K562 (cell line): ENCODE measurements around the gene CD1D. TPM values are rescaled to one million over a fixed set of nuclear protein-coding genes. Genes with fewer than 3 reads are reported as not detected.
A peak's percentile ranks its signal among the peaks of the same experiment; 100 is the strongest.

Experiments
- ATAC-seq: fragments of 200-7000 bp; cut with Tn5 transposase; 3 replicates; pipeline ENCODE4 v1.9.1; 2020; ENCODE audit warnings: moderate library complexity
- BruUV-seq: library from RNA; stranded (reverse); fragments of 400-500 nt; replicated peaks from 2 replicates; lab custom pipeline; 2021; lab: Mats Ljungman, UMichigan
- CTCF ChIA-PET: fragments of 300-600 bp; formaldehyde crosslinking; extraction: SDS; loops from one replicate; lab custom pipeline; 2021; ENCODE audit warnings: low intra/inter-chr PET ratio; lab: Yijun Ruan, JAX
- POLR2A ChIA-PET: fragments of 300-600, 350-650 bp; sonication (Branson Sonifier 250); formaldehyde crosslinking; extraction: SDS; loops from one replicate; lab custom pipeline; 2021; ENCODE audit warnings: antibody characterized with exemption, inconsistent platforms; lab: Yijun Ruan, JAX
- DNase-seq, 4 experiments: peaks; one replicate each; pipeline versions ENCODE4 v3.0.0 to v3.0.0-alpha.2; 2011 to 2018; ENCODE audit warnings: low spot score in 3 of 4, mixed read lengths in 3 of 4; ENCODE audit errors: extremely low read depth in 1 of 4
- FAIRE-seq: peaks from 2 replicates; lab custom pipeline; 2011; peaks lifted over from hg19 to GRCh38; lab: Jason Lieb, UNC
- H2AFZ ChIP-seq: 2 replicates; pipeline ENCODE4 v1.6.0; 2011; ENCODE audit warnings: low read depth, low read length, control low read depth, inconsistent platforms
- H3K27ac ChIP-seq: fragments of 200-600 bp; 3 replicates; pipeline ENCODE4 v1.8.0; 2011; ENCODE audit warnings: low read depth, mild to moderate bottlenecking, control low read depth, inconsistent platforms, low read length, moderate library complexity, mixed read lengths; ENCODE audit errors: extremely low read depth
- H3K27me3 ChIP-seq, 2 experiments: fragments of 300-600 bp in 1 of 2; 2 replicates in 1 of 2; 3 replicates in 1 of 2; pipeline versions ENCODE4 v1.6.0 to v1.8.0; 2011; ENCODE audit warnings: inconsistent platforms in 2 of 2, low read length in 2 of 2, mild to moderate bottlenecking in 1 of 2, mixed read lengths in 1 of 2, moderate library complexity in 1 of 2; ENCODE audit not compliant: control insufficient read depth in 2 of 2, insufficient read depth in 2 of 2
- H3K36me3 ChIP-seq: fragments of 300-600 bp; 3 replicates; pipeline ENCODE4 v1.8.0; 2011; ENCODE audit warnings: mild to moderate bottlenecking, low read length, inconsistent platforms; ENCODE audit not compliant: control insufficient read depth, insufficient read depth
- H3K4me1 ChIP-seq, 2 experiments: fragments of 200-600 bp in 1 of 2; replicated peaks in 1 of 2; 2 replicates in 1 of 2; 3 replicates in 1 of 2; pipeline versions ENCODE4 v1.5.1 to v1.8.0; 2011; ENCODE audit warnings: inconsistent platforms in 2 of 2, low read length in 2 of 2, mild to moderate bottlenecking in 1 of 2, mixed read lengths in 1 of 2, moderate library complexity in 1 of 2; ENCODE audit not compliant: control insufficient read depth in 2 of 2, insufficient read depth in 2 of 2
- H3K4me2 ChIP-seq: 2 replicates; pipeline ENCODE4 v1.6.1; 2011; ENCODE audit warnings: low read length, control low read depth, inconsistent platforms, mixed read lengths; ENCODE audit not compliant: insufficient read depth
- H3K4me3 ChIP-seq: fragments of 200-600 bp; sonication (generic), shearing (Covaris generic); 2 replicates; pipeline ENCODE4 v1.5.1; 2016; ENCODE audit warnings: control low read depth, inconsistent platforms
- H3K79me2 ChIP-seq: fragments of 200-600 bp; 3 replicates; pipeline ENCODE4 v1.8.0; 2011; ENCODE audit warnings: low read length, inconsistent platforms; ENCODE audit not compliant: control insufficient read depth, insufficient read depth
- H3K9ac ChIP-seq, 2 experiments: 2 replicates each; pipeline versions ENCODE4 v1.6.0 to v1.6.1; 2011; ENCODE audit warnings: low read depth in 2 of 2, low read length in 2 of 2, control low read depth in 1 of 2, inconsistent platforms in 1 of 2, mild to moderate bottlenecking in 1 of 2, mixed read lengths in 1 of 2; ENCODE audit not compliant: insufficient read depth in 1 of 2
- H3K9me1 ChIP-seq: one replicate; pipeline ENCODE4 v1.6.0; 2011; ENCODE audit warnings: inconsistent platforms, mild to moderate bottlenecking, low read length, moderate library complexity; ENCODE audit not compliant: control insufficient read depth, insufficient read depth
- H3K9me3 ChIP-seq: replicated peaks from 2 replicates; pipeline ENCODE4 v1.5.1; 2011; ENCODE audit warnings: low read depth, low read length, inconsistent platforms; ENCODE audit not compliant: control insufficient read depth, insufficient read depth
- H4K20me1 ChIP-seq: replicated peaks from 2 replicates; pipeline ENCODE4 v1.6.1; 2011; ENCODE audit warnings: low read length, inconsistent platforms, mixed read lengths; ENCODE audit not compliant: control insufficient read depth, insufficient read depth
- BRCA1 ChIP-seq, 2 experiments: fragments of 450-650 bp in 1 of 2; sonication (generic) in 1 of 2; formaldehyde crosslinking in 1 of 2; IDR thresholded peaks; 2 replicates each; pipeline versions ENCODE4 v1.5.0 to v1.6.1; 2017 to 2020; ENCODE audit warnings: mild to moderate bottlenecking in 1 of 2, missing genetic modification reagents in 1 of 2
- CBFB ChIP-seq: sonication (generic); formaldehyde crosslinking; IDR thresholded peaks from 2 replicates; pipeline ENCODE4 v1.4.0; 2020; ENCODE audit warnings: mild to moderate bottlenecking, missing genetic modification reagents
- CREM ChIP-seq: IDR thresholded peaks from 2 replicates; pipeline ENCODE4 v1.6.1; 2014; ENCODE audit warnings: antibody characterized with exemption, low read depth
- DPF2 ChIP-seq: fragments of 450-650 bp; IDR thresholded peaks from 2 replicates; pipeline ENCODE4 v1.6.1; 2016
- EP300 ChIP-seq: IDR thresholded peaks from 2 replicates; pipeline ENCODE4 v1.6.1; 2012; ENCODE audit warnings: low read length, improper control_type of control experiment
- ESRRB ChIP-seq: fragments of 250-450 bp; sonication (Bioruptor Pico); IDR thresholded peaks from 2 replicates; pipeline ENCODE4 v1.5.0; 2020; ENCODE audit warnings: mild to moderate bottlenecking, moderate library complexity, borderline replicate concordance
- ETS2 ChIP-seq: IDR thresholded peaks from 2 replicates; pipeline ENCODE4 v1.6.1; 2016; ENCODE audit warnings: borderline replicate concordance, missing genetic modification characterization, mild to moderate bottlenecking, moderate library complexity, missing compliant biosample characterization; ENCODE audit not compliant: poor library complexity, severe bottlenecking
- HDAC2 ChIP-seq: fragments of 450-650 bp; IDR thresholded peaks from 2 replicates; pipeline ENCODE4 v1.6.1; 2016; ENCODE audit warnings: mild to moderate bottlenecking
- HMGN3 ChIP-seq: IDR thresholded peaks from 2 replicates; pipeline ENCODE4 v1.6.1; 2011; ENCODE audit warnings: borderline replicate concordance, low read depth, mild to moderate bottlenecking, mixed read lengths, low read length; ENCODE audit not compliant: insufficient read length; ENCODE audit errors: extremely low read depth
- KAT7 ChIP-seq: sonication (generic); formaldehyde crosslinking; IDR thresholded peaks from 2 replicates; pipeline ENCODE4 v1.8.0; 2022; ENCODE audit warnings: missing genetic modification reagents, mild to moderate bottlenecking, borderline replicate concordance
- MYNN ChIP-seq, 2 experiments: sonication (generic); formaldehyde crosslinking in 1 of 2; IDR thresholded peaks; 2 replicates each; pipeline versions ENCODE4 v1.5.0 to v1.6.1; 2016 to 2020; ENCODE audit warnings: antibody characterized with exemption in 1 of 2, missing genetic modification reagents in 1 of 2
- POLR3G ChIP-seq: IDR thresholded peaks from 2 replicates; pipeline ENCODE4 v1.6.1; 2011; ENCODE audit not compliant: insufficient read length, insufficient replicate concordance; ENCODE audit errors: extremely low read depth
- SRSF3 ChIP-seq: fragments of 200-400 bp; formaldehyde crosslinking; IDR thresholded peaks from 2 replicates; pipeline ENCODE4 v1.6.1; 2016; ENCODE audit warnings: mild to moderate bottlenecking, low read length, moderate library complexity; ENCODE audit not compliant: insufficient read depth
- TEAD4 ChIP-seq, 2 experiments: sonication (generic) in 1 of 2; formaldehyde crosslinking in 1 of 2; IDR thresholded peaks; 2 replicates each; pipeline versions ENCODE4 v1.6.1 to v1.8.0; 2012 to 2022; ENCODE audit warnings: borderline replicate concordance in 1 of 2, inconsistent platforms in 1 of 2, low read length in 1 of 2, mild to moderate bottlenecking in 1 of 2, missing genetic modification reagents in 1 of 2
- ZNF707 ChIP-seq: fragments of 250-450 bp; sonication (Bioruptor Pico); conservative IDR thresholded peaks from 2 replicates; pipeline ENCODE4 v1.8.0; 2022; ENCODE audit warnings: inconsistent platforms, mild to moderate bottlenecking, moderate library complexity
- WGBS: fragments of 100-300 bp; shearing (Covaris generic); methylation state at CpG from one replicate; pipeline ENCODE4 v1.1.6; 2016; ENCODE audit warnings: low coverage, mixed read lengths; ENCODE audit not compliant: insufficient coverage; ENCODE audit errors: missing lambda C conversion rate; 5-methylcytosine and 5-hydroxymethylcytosine counted together
- in situ Hi-C: fragments of 300-500 bp; cut with MboI; formaldehyde crosslinking; loops from 4 replicates; pipeline ENCODE4 v1.15.0; 2018; ENCODE audit warnings: inconsistent platforms, mixed read lengths
- intact Hi-C: fragments of 100-400 bp; cut with micrococcal nuclease; formaldehyde crosslinking; loops from 2 replicates; pipeline ENCODE4 v1.14.2; 2022
- polyA plus RNA-seq, 8 experiments: library from polyadenylated mRNA; depleted of rRNA in 4 of 8; stranded (reverse) in 5 of 8; unstranded in 3 of 8; fragments of >200 nt; fragmentation: Nextera tagmentation in 2 of 8; fragmentation: Illumina TruSeq in 1 of 8; extraction: Ambion mirVana in 2 of 8; extraction: Trizol in 1 of 8; gene quantifications; 2 replicates each; pipeline versions ENCODE4 v1.2.1 to v1.2.3, GENCODE V29; 2011 to 2014; ENCODE audit warnings: inconsistent platforms in 1 of 8, missing spikeins in 1 of 8
- total RNA-seq, 7 experiments: library from RNA; depleted of rRNA in 6 of 7; stranded (reverse); fragments of >200 nt in 6 of 7; fragmentation: Illumina TruSeq in 2 of 7; extraction: Trizol in 2 of 7; gene quantifications; 2 replicates each; pipeline versions ENCODE4 v1.2.1 to v1.2.3, GENCODE V29; 2011 to 2021; ENCODE audit warnings: low replicate concordance in 1 of 7
- TF ChIP-seq, protein P1 (sequence below): fragments of 250-450 bp; sonication (Bioruptor Pico); IDR thresholded peaks from 2 replicates; pipeline ENCODE4 v1.5.0; 2020; ENCODE audit warnings: mild to moderate bottlenecking
- TF ChIP-seq, protein P2 (sequence below): fragments of 250-450 bp; sonication (Bioruptor Pico); IDR thresholded peaks from 2 replicates; pipeline ENCODE4 v1.5.1; 2021; ENCODE audit warnings: mild to moderate bottlenecking
- TF ChIP-seq, protein P3 (sequence below): sonication (generic); formaldehyde crosslinking; IDR thresholded peaks from 2 replicates; pipeline ENCODE4 v1.8.0; 2022; ENCODE audit warnings: mild to moderate bottlenecking, missing genetic modification reagents, borderline replicate concordance

Gene CD1D
- total and polyA plus RNA-seq, 9 of the 15 experiments (the other 6 are each of a cell fraction or from before 2014, with no cell fraction given) = 0.03 TPM; not detected in 8

DNA sequence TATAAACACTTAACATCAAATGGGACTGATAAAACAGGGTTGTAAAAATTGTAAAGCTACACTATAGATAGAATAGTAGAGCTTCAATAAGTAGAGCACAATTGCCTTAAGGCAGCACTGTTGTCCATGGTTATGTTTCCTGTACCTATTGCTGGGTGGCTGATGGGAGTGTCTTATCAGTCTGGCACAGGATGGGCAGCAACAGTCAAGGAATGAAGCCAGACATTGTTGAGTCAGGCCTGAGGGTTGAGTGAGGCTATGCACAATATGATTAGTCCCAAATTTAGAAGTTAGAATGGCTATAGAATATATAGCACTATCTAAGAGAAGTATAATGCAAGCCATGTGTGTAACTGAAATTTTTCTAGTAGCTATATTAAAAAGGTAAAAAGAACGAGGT is 25.0 kb upstream of the CD1D start:
- FAIRE-seq (peak; percentile 40), ATAC-seq (peak; percentile 69), DNase-seq (peak in 2 of 4 experiments; percentile 31 to 42)
- WGBS = 6% methylated on average over 1 of the region's 1 CpG
- in situ Hi-C loops = no loop called here
- Histone ChIP-seq H3K9ac (no peak overlapping the region), H3K4me2 (no peak overlapping the region), H3K79me2 (no peaks in the 10 kb centered on the region), H3K9me3 (no peaks in the 10 kb centered on the region), H3K4me3 (no peak overlapping the region), H3K27ac (no peak overlapping the region), H3K9me1 (no peaks in the 10 kb centered on the region), H3K4me1 (peaks cover 0 to 2% of the 10 kb centered on the region in 2 experiments; a peak in 2 of 5 replicates), H4K20me1 (no peaks in the 10 kb centered on the region), H3K27me3 (no peaks in the 10 kb centered on the region), H3K36me3 (no peaks in the 10 kb centered on the region), H2AFZ (no peak overlapping the region)
- intact Hi-C loops = no loop called here
- POLR2A ChIA-PET = no interaction called here
- CTCF ChIA-PET = no interaction called here
- BruUV-seq = no TSS peak
- no peak for TF ChIP-seq KAT7
- TF ChIP-seq EP300 = peak; percentile 48; the same call in 1 of the 2 replicates
- TF ChIP-seq MYNN (IDR thresholded peaks at IDR 0.05) = no peak
- TF ChIP-seq MYNN (CRISPR knock-in tag; IDR thresholded peaks at IDR 0.05) = no peak
- TF ChIP-seq BRCA1 (IDR thresholded peaks at IDR 0.05) = no peak
- no peak for TF ChIP-seq BRCA1 (CRISPR knock-in tag; IDR thresholded peaks at IDR 0.05)
- TF ChIP-seq, protein P1, sequence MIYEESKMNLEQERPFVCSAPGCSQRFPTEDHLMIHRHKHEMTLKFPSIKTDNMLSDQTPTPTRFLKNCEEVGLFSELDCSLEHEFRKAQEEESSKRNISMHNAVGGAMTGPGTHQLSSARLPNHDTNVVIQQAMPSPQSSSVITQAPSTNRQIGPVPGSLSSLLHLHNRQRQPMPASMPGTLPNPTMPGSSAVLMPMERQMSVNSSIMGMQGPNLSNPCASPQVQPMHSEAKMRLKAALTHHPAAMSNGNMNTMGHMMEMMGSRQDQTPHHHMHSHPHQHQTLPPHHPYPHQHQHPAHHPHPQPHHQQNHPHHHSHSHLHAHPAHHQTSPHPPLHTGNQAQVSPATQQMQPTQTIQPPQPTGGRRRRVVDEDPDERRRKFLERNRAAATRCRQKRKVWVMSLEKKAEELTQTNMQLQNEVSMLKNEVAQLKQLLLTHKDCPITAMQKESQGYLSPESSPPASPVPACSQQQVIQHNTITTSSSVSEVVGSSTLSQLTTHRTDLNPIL (CRISPR knock-in tag) = no peak
- TF ChIP-seq ESRRB (CRISPR knock-in tag) = no peak
- 0 out of 2 replicates have a peak, but pooled peaks have one; percentile 17 for TF ChIP-seq CREM
- TF ChIP-seq POLR3G = no peak
- TF ChIP-seq, protein P2, sequence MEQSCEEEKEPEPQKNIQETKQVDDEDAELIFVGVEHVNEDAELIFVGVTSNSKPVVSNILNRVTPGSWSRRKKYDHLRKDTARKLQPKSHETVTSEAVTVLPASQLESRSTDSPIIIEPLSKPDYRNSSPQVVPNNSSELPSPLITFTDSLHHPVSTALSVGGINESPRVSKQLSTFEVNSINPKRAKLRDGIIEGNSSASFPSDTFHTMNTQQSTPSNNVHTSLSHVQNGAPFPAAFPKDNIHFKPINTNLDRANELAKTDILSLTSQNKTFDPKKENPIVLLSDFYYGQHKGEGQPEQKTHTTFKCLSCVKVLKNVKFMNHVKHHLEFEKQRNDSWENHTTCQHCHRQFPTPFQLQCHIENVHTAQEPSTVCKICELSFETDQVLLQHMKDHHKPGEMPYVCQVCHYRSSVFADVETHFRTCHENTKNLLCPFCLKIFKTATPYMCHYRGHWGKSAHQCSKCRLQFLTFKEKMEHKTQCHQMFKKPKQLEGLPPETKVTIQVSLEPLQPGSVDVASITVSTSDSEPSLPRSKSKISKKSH (CRISPR knock-in tag) = no peak
- no peak for TF ChIP-seq ZNF707 (CRISPR knock-in tag)
- TF ChIP-seq HDAC2 = no peak
- TF ChIP-seq ETS2 (tag) = no peak
- TF ChIP-seq TEAD4 (IDR thresholded peaks at IDR 0.05; ENCODE audit: low read length) = peak; percentile 58; the same call in 1 of the 2 replicates
- TF ChIP-seq TEAD4 (CRISPR knock-in tag; IDR thresholded peaks at IDR 0.05; ENCODE audit: borderline replicate concordance) = no peak
- TF ChIP-seq SRSF3 = no peak
- peak; percentile 46 for TF ChIP-seq DPF2
- TF ChIP-seq, protein P3, sequence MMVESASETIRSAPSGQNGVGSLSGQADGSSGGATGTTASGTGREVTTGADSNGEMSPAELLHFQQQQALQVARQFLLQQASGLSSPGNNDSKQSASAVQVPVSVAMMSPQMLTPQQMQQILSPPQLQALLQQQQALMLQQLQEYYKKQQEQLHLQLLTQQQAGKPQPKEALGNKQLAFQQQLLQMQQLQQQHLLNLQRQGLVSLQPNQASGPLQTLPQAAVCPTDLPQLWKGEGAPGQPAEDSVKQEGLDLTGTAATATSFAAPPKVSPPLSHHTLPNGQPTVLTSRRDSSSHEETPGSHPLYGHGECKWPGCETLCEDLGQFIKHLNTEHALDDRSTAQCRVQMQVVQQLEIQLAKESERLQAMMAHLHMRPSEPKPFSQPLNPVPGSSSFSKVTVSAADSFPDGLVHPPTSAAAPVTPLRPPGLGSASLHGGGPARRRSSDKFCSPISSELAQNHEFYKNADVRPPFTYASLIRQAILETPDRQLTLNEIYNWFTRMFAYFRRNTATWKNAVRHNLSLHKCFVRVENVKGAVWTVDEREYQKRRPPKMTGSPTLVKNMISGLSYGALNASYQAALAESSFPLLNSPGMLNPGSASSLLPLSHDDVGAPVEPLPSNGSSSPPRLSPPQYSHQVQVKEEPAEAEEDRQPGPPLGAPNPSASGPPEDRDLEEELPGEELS (CRISPR knock-in tag) = no peak
- TF ChIP-seq HMGN3 = no peak
- no peak for TF ChIP-seq CBFB (CRISPR knock-in tag)
